HEK293T (cell line): ENCODE measurements around the gene PLCB4.

Source experiments
- BHLHE40 ChIP-seq: fragments of 450-650 bp; IDR thresholded peaks from 2 replicates; pipeline ENCODE4 v1.6.1; 2016; ENCODE audit warnings: mild to moderate bottlenecking, moderate library complexity, borderline replicate concordance
- CTBP1 ChIP-seq: fragments of 450-650 bp; IDR thresholded peaks from 2 replicates; pipeline ENCODE4 v1.6.1; 2016; ENCODE audit warnings: borderline replicate concordance
- ELF4 ChIP-seq: fragments of 450-650 bp; IDR thresholded peaks from 2 replicates; pipeline ENCODE4 v1.6.1; 2017; ENCODE audit warnings: antibody characterized with exemption
- FOXA1 ChIP-seq: fragments of 450-650 bp; IDR thresholded peaks from 2 replicates; pipeline ENCODE4 v1.6.1; 2016; ENCODE audit warnings: mild to moderate bottlenecking
- FOXK2 ChIP-seq: fragments of 450-650 bp; IDR thresholded peaks from 2 replicates; pipeline ENCODE4 v1.6.1; 2016; ENCODE audit warnings: mild to moderate bottlenecking
- HDGF ChIP-seq: fragments of 450-650 bp; IDR thresholded peaks from 2 replicates; pipeline ENCODE4 v1.6.1; 2017; ENCODE audit warnings: antibody characterized with exemption, borderline replicate concordance
- LEF1 ChIP-seq: fragments of 450-650 bp; IDR thresholded peaks from 2 replicates; pipeline ENCODE4 v1.6.1; 2017; ENCODE audit warnings: mild to moderate bottlenecking, borderline replicate concordance
- NFRKB ChIP-seq: fragments of 450-650 bp; IDR thresholded peaks from 2 replicates; pipeline ENCODE4 v1.6.1; 2016; ENCODE audit warnings: mild to moderate bottlenecking, moderate library complexity
- SP1 ChIP-seq: fragments of 450-650 bp; IDR thresholded peaks from 2 replicates; pipeline ENCODE4 v1.6.1; 2017
- SUZ12 ChIP-seq: fragments of 450-650 bp; IDR thresholded peaks from 2 replicates; pipeline ENCODE4 v1.6.1; 2016; ENCODE audit warnings: mild to moderate bottlenecking

DNA sequence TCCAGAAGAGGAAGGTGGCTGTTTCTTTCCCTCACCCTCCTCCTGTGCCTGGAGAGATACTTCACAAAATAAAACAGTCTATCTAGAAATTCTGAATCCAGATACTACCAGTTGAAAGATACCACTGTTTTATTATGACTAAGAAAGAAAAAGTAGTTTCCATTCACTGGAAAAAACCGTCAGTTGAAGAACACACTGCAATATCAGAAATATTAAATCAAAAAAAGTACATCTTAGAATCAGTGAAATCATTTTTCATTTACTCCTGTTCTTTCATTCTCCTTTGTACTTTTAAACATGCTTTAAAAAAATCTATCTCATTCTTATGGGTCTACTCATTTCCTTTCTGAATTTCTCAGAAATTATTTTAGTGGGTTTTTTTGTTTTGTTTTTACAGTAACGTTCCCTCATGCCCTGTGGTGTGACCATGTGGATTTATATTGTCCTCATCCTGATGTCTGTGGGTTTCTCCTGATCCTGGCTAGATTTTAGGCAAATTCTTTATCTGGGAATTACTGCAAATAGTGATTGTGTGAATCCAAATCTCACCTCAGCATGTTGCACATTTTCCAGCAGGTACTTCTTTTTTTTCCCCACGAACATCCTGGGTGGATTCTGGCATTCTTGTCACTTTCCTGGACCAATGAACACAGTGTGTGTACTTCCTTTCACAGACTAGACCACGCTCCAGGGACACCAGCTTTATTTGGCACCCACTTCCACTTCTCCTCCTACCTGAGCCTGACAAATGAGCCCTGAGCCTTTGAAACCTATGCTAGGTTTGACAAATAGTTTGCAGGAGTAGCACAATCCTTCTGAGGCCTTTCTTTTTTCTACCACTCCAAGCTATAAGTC is 331.5 kb downstream of the PLCB4 start:
- TF ChIP-seq FOXA1 (no peak), BHLHE40 (no peak), NFRKB (no peak), FOXK2 (no peak), CTBP1 (no peak), SUZ12 (no peak), HDGF (no peak), SP1 (no peak), LEF1 (no peak), ELF4 (no peak)
